GM19239 (cell line): Measurements from ENCODE around the gene NFATC1.

Source experiments
- DNase-seq: peaks from one replicate; pipeline ENCODE4 v3.0.0; 2011; ENCODE audit warnings: low spot score; ENCODE audit not compliant: insufficient read length
- FAIRE-seq: peaks from 2 replicates; lab custom pipeline; 2011; peaks lifted over from hg19 to GRCh38; lab: Jason Lieb, UNC

Gene NFATC1

GRCh38 chr18:79452190-79452990 lies 56.7 kb downstream of the NFATC1 start:
- FAIRE-seq (no peak), DNase-seq (no peak)

GRCh38 chr18:79452991-79453645 lies 57.4 kb downstream of the NFATC1 start:
- FAIRE-seq: no peak
- DNase-seq: no peak

GRCh38 chr18:79453816-79454735 lies 58.3 kb downstream of the NFATC1 start:
- no peak for DNase-seq
- no peak for FAIRE-seq

- FAIRE-seq (no peak), DNase-seq (no peak)
These were observed 59.5 kb downstream of the NFATC1 start for GRCh38 chr18:79455261-79455660.

GRCh38 chr18:79456105-79456980 lies 60.6 kb downstream of the NFATC1 start:
- DNase-seq (no peak), FAIRE-seq (no peak)

GRCh38 chr18:79457239-79457638 lies 61.5 kb downstream of the NFATC1 start:
- FAIRE-seq (no peak), DNase-seq (no peak)

- no peak for DNase-seq
- FAIRE-seq: no peak
These were observed 61.9 kb downstream of the NFATC1 start for GRCh38 chr18:79457652-79458051.

GRCh38 chr18:79458131-79458838 lies 62.6 kb downstream of the NFATC1 start:
- DNase-seq (no peak), FAIRE-seq (no peak)

- FAIRE-seq (no peak), DNase-seq (no peak)
These were observed 63.4 kb downstream of the NFATC1 start for GRCh38 chr18:79458917-79459803.

GRCh38 chr18:79459946-79460480 lies 64.3 kb downstream of the NFATC1 start:
- DNase-seq (no peak), FAIRE-seq (peak; percentile 53)

- FAIRE-seq (peak; percentile 97), DNase-seq (peak; percentile 92)
These were observed 65.0 kb downstream of the NFATC1 start for GRCh38 chr18:79460481-79461300.

- DNase-seq: no peak
These were observed 65.9 kb downstream of the NFATC1 start for GRCh38 chr18:79461627-79462026.

GRCh38 chr18:79463424-79463960 lies 67.8 kb downstream of the NFATC1 start:
- no peak for DNase-seq
- no peak for FAIRE-seq

More at GRCh38 chr18:79461627-79462026, 65.9 kb downstream of the NFATC1 start:
- no peak for FAIRE-seq

- FAIRE-seq: peak; percentile 96
- peak; percentile 84 for DNase-seq
These were observed 69.8 kb downstream of the NFATC1 start for GRCh38 chr18:79465392-79465991.

GRCh38 chr18:79466591-79466990 lies 70.9 kb downstream of the NFATC1 start:
- FAIRE-seq: peak; percentile 35
- peak; percentile 81 for DNase-seq

GRCh38 chr18:79467126-79467525 lies 71.4 kb downstream of the NFATC1 start:
- FAIRE-seq (no peak), DNase-seq (no peak)
